Activated CD8-positive, alpha-beta T cell treated with anti-CD3 and anti-CD28 coated beads for 36 hours (primary cell): ENCODE results near the gene BDH1. TPM values are rescaled to one million over a fixed set of nuclear protein-coding genes. Genes with fewer than 3 reads are reported as not detected.
"Not testable (repeated sequence)": the region's sequence is repeated elsewhere in the genome, so short reads cannot be mapped to it uniquely, and the experiment has no call there.

Source experiments
- ATAC-seq: fragments of 200-7000 bp; cut with Tn5 transposase; one replicate; pipeline ENCODE4 v1.10.0; 2021; ENCODE audit warnings: mild to moderate bottlenecking, moderate library complexity
- CTCF ChIA-PET: fragments of 350-600 bp; sonication (Branson Sonifier 250); formaldehyde crosslinking; loops from one replicate; lab custom pipeline; 2021; ENCODE audit warnings: antibody characterized with exemption; lab: Charles Lee
- POLR2A ChIA-PET: fragments of 350-600 bp; sonication (Branson Sonifier 250); formaldehyde crosslinking; loops from one replicate; lab custom pipeline; 2021; ENCODE audit warnings: antibody characterized with exemption; lab: Charles Lee
- DNase-seq: peaks from one replicate; pipeline ENCODE4 v3.0.0-alpha.2; 2020
- H3K27ac Mint-ChIP-seq: one replicate; pipeline ENCODE4 v1.8.0; 2021; ENCODE audit warnings: mild to moderate bottlenecking, mixed read lengths
- H3K27me3 Mint-ChIP-seq: one replicate; pipeline ENCODE4 v1.8.0; 2021; ENCODE audit warnings: mixed read lengths
- H3K36me3 Mint-ChIP-seq: one replicate; pipeline ENCODE4 v1.8.0; 2021; ENCODE audit warnings: low read depth, mixed read lengths
- H3K4me1 Mint-ChIP-seq: one replicate; pipeline ENCODE4 v1.8.0; 2021; ENCODE audit warnings: low read depth, mixed read lengths
- H3K4me3 Mint-ChIP-seq: one replicate; pipeline ENCODE4 v1.8.0; 2021; ENCODE audit warnings: mild to moderate bottlenecking, moderate library complexity, mixed read lengths
- H3K9me3 Mint-ChIP-seq: one replicate; pipeline ENCODE4 v1.8.0; 2021; ENCODE audit warnings: mixed read lengths
- intact Hi-C: fragments of 100-400 bp; cut with micrococcal nuclease; formaldehyde crosslinking; loops from one replicate; pipeline ENCODE4 v1.10.0; 2022
- total RNA-seq, 2 experiments: library from RNA; stranded (reverse); gene quantifications; one replicate each; pipeline ENCODE4 v1.2.3, GENCODE V29; 2021
- TF ChIP-seq, protein P1 (sequence below): fragments of 200-600 bp; IDR thresholded peaks from one replicate; pipeline ENCODE4 v1.8.0; 2022; ENCODE audit warnings: antibody characterized with exemption, mild to moderate bottlenecking

The BDH1 gene
- total RNA-seq, 2 experiments from 2014 or later, result 118 to 126 TPM

DNA sequence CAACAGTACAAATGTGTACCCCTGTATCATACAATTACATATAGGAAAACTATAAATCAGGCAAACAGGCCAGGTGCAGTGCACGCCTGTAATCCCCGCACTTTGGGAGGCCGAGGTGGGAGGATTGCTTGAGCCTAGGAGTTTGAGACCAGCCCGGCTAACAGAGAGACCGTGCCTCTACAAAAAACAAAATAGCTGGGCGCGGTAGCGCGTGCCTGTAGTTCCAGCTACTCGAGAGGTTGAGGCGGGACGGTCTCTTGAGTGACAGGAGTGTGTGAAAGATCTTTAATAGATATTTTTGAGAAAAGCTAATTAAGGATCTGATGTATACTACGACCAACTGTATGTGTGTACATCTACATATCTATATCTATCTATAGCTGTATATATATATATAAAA is 33.8 kb upstream of the BDH1 start:
- no peak overlapping the region for H3K4me3 Mint-ChIP-seq
- intact Hi-C loops, result no loop called here
- ATAC-seq (no peak), DNase-seq (no peak)
- peaks cover 2% of the 10 kb centered on the region for H3K36me3 Mint-ChIP-seq
- CTCF ChIA-PET, result interaction anchor here (0.6 to 8.2 kb wide), 4 partner anchors 9 to 33 kb away, joined by 3 to 47 read pairs (median 3); no protein-coding TSS in a partner anchor
- H3K27me3 Mint-ChIP-seq, result no peaks in the 10 kb centered on the region
- TF ChIP-seq, protein P1, sequence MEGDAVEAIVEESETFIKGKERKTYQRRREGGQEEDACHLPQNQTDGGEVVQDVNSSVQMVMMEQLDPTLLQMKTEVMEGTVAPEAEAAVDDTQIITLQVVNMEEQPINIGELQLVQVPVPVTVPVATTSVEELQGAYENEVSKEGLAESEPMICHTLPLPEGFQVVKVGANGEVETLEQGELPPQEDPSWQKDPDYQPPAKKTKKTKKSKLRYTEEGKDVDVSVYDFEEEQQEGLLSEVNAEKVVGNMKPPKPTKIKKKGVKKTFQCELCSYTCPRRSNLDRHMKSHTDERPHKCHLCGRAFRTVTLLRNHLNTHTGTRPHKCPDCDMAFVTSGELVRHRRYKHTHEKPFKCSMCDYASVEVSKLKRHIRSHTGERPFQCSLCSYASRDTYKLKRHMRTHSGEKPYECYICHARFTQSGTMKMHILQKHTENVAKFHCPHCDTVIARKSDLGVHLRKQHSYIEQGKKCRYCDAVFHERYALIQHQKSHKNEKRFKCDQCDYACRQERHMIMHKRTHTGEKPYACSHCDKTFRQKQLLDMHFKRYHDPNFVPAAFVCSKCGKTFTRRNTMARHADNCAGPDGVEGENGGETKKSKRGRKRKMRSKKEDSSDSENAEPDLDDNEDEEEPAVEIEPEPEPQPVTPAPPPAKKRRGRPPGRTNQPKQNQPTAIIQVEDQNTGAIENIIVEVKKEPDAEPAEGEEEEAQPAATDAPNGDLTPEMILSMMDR, result no peak
- no peak overlapping the region for H3K27ac Mint-ChIP-seq
- POLR2A ChIA-PET, result interaction anchor here (0.6 to 1.0 kb wide), 2 partner anchors 9 to 38 kb away, joined by 3 to 5 read pairs; no protein-coding TSS in a partner anchor
- H3K9me3 Mint-ChIP-seq, result no peaks in the 10 kb centered on the region
- H3K4me1 Mint-ChIP-seq, result peaks cover 34% of the 10 kb centered on the region

DNA sequence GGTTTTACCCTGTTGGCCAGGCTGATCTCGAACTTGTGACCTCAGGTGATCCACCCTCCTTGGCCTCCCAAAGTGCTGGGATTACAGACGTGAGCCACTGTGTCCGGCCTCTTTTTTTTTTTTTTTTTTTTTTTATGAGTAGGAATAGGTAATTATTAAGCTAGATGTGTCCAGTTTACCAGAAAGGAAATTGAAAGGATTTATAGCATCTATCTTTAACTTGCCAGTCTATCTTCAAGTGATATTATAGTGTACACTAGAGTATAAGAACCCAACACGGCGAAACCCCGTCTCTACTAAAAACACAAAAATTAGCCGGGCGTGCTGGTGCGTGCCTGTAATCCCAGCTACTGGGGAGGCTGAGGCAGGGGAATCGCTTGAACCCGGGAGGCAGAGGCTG is 31.0 kb upstream of the BDH1 start:
- POLR2A ChIA-PET, result interaction anchor here (0.9 to 1.1 kb wide), 3 partner anchors 14 to 209 kb away, joined by 3 read pairs; no protein-coding TSS in a partner anchor
- H3K27ac Mint-ChIP-seq, DNase-seq, H3K9me3 Mint-ChIP-seq, H3K36me3 Mint-ChIP-seq, H3K4me3 Mint-ChIP-seq, H3K27me3 Mint-ChIP-seq, intact Hi-C loops, ATAC-seq: not testable (repeated sequence)
- peaks cover 15% of the 10 kb centered on the region for H3K4me1 Mint-ChIP-seq
- CTCF ChIA-PET, result interaction anchor here (8.2 kb wide), 1 partner anchor 13 kb away, joined by 47 read pairs; no protein-coding TSS in a partner anchor

DNA sequence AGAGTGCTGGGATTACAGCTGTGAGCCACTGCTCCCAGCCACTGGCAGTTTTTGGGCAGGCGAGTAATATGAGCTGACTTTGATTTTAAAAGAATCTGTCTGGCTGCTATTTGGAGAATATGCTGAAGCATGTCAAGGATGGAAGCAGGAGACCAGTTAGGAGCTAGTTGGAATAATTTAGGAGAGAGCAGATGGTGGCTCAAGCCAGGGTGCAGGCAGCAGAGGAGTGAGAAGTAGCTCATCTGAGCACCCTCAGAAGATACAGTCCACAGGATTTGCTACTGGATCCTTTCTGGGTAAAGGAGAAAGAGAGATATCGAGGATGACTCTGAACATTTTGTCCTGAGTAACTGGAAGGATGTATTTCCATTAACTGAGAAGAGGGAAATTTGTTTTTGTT is 30.4 kb upstream of the BDH1 start:
- DNase-seq, result no peak
- TF ChIP-seq, protein P1, result no peak
- Mint-ChIP-seq H3K4me3 (no peak overlapping the region), H3K9me3 (no peaks in the 10 kb centered on the region), H3K27me3 (no peaks in the 10 kb centered on the region), H3K36me3 (no peaks in the 10 kb centered on the region), H3K4me1 (peaks cover 10% of the 10 kb centered on the region), H3K27ac (no peak overlapping the region)
- no peak for ATAC-seq
- intact Hi-C loops, result no loop called here
- POLR2A ChIA-PET, result interaction anchor here (0.9 to 1.1 kb wide), 3 partner anchors 13 to 209 kb away, joined by 3 read pairs; no protein-coding TSS in a partner anchor
- CTCF ChIA-PET, result interaction anchor here (8.2 kb wide), 1 partner anchor 13 kb away, joined by 47 read pairs; no protein-coding TSS in a partner anchor

DNA sequence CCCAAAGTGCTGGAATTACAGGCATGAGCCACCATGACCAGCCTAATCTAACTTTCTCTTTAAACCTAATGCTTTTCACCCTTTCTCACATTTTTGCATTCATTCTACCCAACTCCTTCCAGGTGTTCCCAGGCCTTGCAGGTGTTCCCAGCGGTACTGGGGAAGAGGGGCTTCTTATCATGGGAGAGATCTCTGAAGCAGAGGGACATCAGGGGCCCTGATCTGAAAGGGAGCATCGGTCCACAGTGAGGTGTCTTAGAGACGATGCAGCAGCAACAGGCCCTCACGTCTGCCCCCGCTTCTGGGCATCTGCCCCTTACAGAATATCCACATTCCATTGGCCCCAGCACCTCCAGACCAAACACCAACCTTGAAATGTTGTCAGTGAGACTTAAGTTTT is 29.0 kb upstream of the BDH1 start:
- POLR2A ChIA-PET, result interaction anchor here (1.1 kb wide), 1 partner anchor 8 kb away, joined by 3 read pairs; no protein-coding TSS in a partner anchor
- H3K4me1 Mint-ChIP-seq, result no peaks in the 10 kb centered on the region
- TF ChIP-seq, protein P1, result no peak
- DNase-seq (no peak), ATAC-seq (no peak)
- no peaks in the 10 kb centered on the region for H3K9me3 Mint-ChIP-seq
- no peaks in the 10 kb centered on the region for H3K27me3 Mint-ChIP-seq
- H3K4me3 Mint-ChIP-seq, result no peak overlapping the region
- H3K36me3 Mint-ChIP-seq, result no peaks in the 10 kb centered on the region
- H3K27ac Mint-ChIP-seq, result peak overlapping the region; percentile 25
- intact Hi-C loops, result no loop called here
- CTCF ChIA-PET, result interaction anchor here (8.2 kb wide), 1 partner anchor 15 kb away, joined by 47 read pairs; no protein-coding TSS in a partner anchor

DNA sequence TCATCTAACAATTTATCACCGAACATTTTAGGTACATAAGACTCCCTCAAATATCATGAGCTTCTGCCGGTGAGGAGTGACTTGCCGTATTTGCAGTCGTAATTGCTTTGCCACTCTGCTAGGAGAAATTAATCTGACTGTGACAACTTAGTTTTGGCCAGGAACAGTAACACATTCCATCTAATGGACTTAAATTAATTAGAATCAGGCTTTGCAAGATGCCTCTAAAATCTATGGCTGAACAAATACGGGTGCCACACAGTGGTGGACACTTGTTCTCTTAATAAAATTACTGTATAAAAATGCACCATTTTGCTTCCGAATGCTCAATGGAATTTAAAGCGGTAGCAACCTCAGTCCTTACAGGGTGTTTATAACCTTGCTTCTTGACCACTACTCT is 27.6 kb upstream of the BDH1 start:
- intact Hi-C loops, result no loop called here
- TF ChIP-seq, protein P1, result no peak

More for the DNA sequence above, 27.6 kb upstream of the BDH1 start:
- no peak overlapping the region for H3K4me3 Mint-ChIP-seq
- H3K27me3 Mint-ChIP-seq, result no peaks in the 10 kb centered on the region
- H3K36me3 Mint-ChIP-seq, result no peaks in the 10 kb centered on the region
- H3K4me1 Mint-ChIP-seq, result no peaks in the 10 kb centered on the region
- no peak overlapping the region for H3K27ac Mint-ChIP-seq
- DNase-seq (no peak), ATAC-seq (no peak)
- H3K9me3 Mint-ChIP-seq, result no peaks in the 10 kb centered on the region
- ChIA-PET POLR2A (interaction anchor here (1.5 kb wide), 1 partner anchor 27 kb away, joined by 4 read pairs; the partner anchor contains the start of gene BDH1), CTCF (interaction anchor here (8.2 kb wide), 1 partner anchor 16 kb away, joined by 47 read pairs; no protein-coding TSS in a partner anchor)
